Neutrophil (primary cell): ENCODE data around the gene CDH26.

ENCODE experiments used
- H3K27ac ChIP-seq: fragments of 200-600 bp; sonication (generic); 2 replicates; pipeline ENCODE4 v1.5.1; 2016; ENCODE audit warnings: mild to moderate bottlenecking, moderate library complexity
- H3K27me3 ChIP-seq: fragments of 200-600 bp; sonication (generic); 2 replicates; pipeline ENCODE4 v1.6.0; 2016; ENCODE audit warnings: mild to moderate bottlenecking
- H3K36me3 ChIP-seq: fragments of 200-600 bp; sonication (generic); 2 replicates; pipeline ENCODE4 v1.5.1; 2017
- H3K4me1 ChIP-seq, 2 experiments: fragments of 200-600 bp in 1 of 2; sonication (generic) in 1 of 2; 1 replicate in 1 of 2; 2 replicates in 1 of 2; pipeline versions ENCODE4 v1.5.1 to v1.6.1; 2013 to 2016; ENCODE audit warnings: low read depth in 1 of 2, low read length in 1 of 2, mild to moderate bottlenecking in 1 of 2, moderate library complexity in 1 of 2; ENCODE audit not compliant: control insufficient read depth in 1 of 2, insufficient read depth in 1 of 2
- H3K4me3 ChIP-seq, 2 experiments: fragments of 200-600 bp in 1 of 2; sonication (generic) in 1 of 2; 1 replicate in 1 of 2; 2 replicates in 1 of 2; pipeline ENCODE4 v1.5.1; 2013 to 2016; ENCODE audit warnings: low read depth in 1 of 2, low read length in 1 of 2, mild to moderate bottlenecking in 1 of 2, moderate library complexity in 1 of 2
- H3K9me3 ChIP-seq: fragments of 200-600 bp; sonication (generic); 2 replicates; pipeline ENCODE4 v1.5.1; 2016
- CTCF ChIP-seq: fragments of 200-600 bp; sonication (generic); IDR thresholded peaks from 2 replicates; pipeline ENCODE4 v1.5.1; 2016; ENCODE audit warnings: antibody characterized with exemption

CDH26 gene

DNA sequence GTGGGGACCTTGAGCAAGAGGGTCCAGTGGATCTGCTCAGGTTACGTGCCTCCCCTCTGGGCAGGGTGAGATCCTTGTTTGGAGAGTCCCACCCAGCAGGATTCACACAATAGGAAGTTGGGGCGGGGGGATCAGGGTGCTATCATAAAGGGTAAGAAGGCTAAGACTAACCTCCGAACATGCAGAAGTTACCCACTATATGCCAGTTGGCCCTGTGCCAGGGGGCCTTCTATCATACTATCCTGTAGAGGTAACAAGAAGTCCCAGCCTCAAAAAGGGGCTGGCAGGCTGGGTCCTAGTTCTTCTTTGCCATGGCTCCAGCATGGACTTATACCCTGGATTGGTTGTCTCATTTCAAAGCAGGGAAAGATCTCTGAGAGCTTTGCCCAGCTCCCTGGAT is 94.1 kb downstream of the CDH26 start:
- Histone ChIP-seq H3K4me1 (peaks cover 98% of the 10 kb centered on the region in 2 experiments), H3K9me3 (no peaks in the 10 kb centered on the region), H3K36me3 (no peaks in the 10 kb centered on the region), H3K4me3 (no peak overlapping the region), H3K27me3 (no peaks in the 10 kb centered on the region), H3K27ac (peak overlapping the region; percentile 98)
- TF ChIP-seq CTCF, result no peak

DNA sequence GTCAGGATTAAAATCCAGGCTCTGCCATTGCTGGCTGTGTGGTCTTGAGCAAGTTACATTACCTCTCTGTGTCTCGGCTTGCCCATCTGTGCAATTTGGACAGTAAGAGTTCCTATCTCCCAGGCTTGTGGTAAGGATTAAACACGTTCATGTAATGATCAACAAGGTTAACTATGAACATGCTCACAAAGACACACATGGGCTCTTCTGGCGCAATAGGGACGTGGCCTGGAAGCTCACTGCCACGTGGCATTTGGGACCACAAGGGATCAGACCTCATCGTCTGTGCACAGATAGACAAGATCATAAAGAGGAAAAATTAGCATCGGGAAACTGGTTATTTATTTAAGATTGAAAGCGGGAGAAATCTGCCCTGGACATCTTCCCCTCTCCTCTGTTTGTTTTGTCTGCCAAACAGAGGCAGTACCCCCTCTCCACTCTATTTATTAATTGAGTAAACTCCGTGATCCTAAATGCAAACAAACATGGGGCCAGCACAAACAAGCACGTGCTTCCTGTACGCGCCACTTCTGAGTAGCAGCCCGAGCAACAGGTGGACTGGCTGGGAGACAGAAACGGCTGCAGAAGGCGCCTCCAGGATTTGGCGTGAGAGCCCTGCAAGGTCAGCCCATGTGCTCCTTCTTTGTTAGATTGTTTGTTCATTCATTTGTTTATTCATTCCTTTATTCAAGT is 95.0 kb downstream of the CDH26 start:
- TF ChIP-seq CTCF, result no peak
- no peaks in the 10 kb centered on the region for H3K27me3 ChIP-seq
- no peaks in the 10 kb centered on the region for H3K36me3 ChIP-seq
- H3K9me3 ChIP-seq, result no peaks in the 10 kb centered on the region
- H3K27ac ChIP-seq, result peak overlapping the region; percentile 98
- peaks cover 98 to 99% of the 10 kb centered on the region in 2 experiments for H3K4me1 ChIP-seq
- peak overlapping the region in 1 of 2 experiments; percentile 64 for H3K4me3 ChIP-seq

GRCh38 chr20:60053818-60054190 is 95.6 kb downstream of the CDH26 start:
- Histone ChIP-seq H3K27me3 (no peaks in the 10 kb centered on the region), H3K4me1 (peaks cover 98 to 99% of the 10 kb centered on the region in 2 experiments), H3K4me3 (peak overlapping the region in 1 of 2 experiments; percentile 64)

DNA sequence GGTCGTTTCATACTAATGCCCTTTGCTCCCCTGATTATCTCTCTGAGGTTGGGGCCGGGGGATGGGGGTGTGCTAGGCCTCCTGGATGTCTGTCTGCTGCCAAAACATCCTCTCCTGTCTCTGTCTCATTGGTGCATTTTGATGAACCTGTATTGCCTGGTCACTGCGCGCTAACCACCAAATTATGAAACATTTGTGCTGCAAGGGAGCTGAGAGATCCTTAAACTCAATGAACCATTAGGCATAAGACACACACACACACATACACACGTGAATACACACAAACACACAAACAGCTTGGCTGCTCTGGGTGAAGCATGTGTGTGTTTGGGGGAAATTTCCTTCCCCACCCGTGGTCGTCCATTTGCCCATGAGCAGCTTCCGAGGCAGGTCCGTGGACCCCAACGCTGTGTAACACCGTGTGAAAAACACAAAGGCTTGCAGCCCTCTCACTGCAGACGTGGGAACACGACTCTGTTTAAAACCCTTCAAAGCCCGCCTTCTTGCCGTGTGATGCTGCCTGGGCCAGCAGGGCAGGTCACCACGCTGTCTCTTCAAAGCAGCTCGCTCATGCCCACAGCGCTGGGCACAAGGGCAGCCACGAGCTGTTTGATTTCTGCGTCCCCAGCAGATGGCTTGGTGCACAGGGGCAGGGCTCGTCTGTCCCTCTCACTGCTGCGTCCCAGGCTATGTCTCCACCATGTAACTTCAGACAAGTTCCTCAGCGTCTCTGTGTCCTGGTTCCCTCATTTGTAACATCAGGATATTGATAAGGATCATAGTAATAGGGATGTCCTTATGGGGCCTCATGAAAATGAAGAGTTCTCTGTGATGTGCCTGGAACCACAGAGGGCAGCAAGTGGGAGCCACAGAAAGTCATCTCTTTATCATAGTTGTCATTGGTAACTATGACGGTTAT is 96.8 kb downstream of the CDH26 start:
- Histone ChIP-seq H3K36me3 (no peaks in the 10 kb centered on the region), H3K27me3 (no peaks in the 10 kb centered on the region), H3K4me3 (peak overlapping the region; percentile 53 to 64), H3K27ac (peak overlapping the region; percentile 98), H3K4me1 (peaks cover 98 to 99% of the 10 kb centered on the region in 2 experiments), H3K9me3 (no peaks in the 10 kb centered on the region)
- peak; percentile 21 for TF ChIP-seq CTCF

More at GRCh38 chr20:60053818-60054190, 95.6 kb downstream of the CDH26 start:
- H3K36me3 ChIP-seq, result no peaks in the 10 kb centered on the region
- no peaks in the 10 kb centered on the region for H3K9me3 ChIP-seq
- peak overlapping the region; percentile 98 for H3K27ac ChIP-seq
- TF ChIP-seq CTCF, result no peak

DNA sequence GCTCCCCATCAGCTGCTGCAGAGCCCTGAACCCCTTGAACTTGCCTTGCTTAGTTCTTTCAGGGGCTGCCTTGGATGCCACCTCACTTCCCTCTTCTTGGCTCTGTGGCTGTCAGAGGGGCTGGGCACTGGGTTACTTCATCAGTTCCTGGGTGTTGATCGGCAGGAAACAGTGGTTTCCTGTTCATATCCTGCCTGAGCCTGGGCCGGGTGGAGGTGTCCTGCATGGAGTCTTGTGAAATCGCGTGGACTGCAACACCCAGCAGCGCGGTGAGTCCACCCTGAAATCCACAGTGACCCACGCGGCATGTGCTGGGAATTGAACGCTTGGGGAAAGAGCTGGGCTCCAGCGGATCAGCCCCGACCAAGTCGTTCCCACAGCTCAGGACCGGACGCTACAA is 97.5 kb downstream of the CDH26 start:
- Histone ChIP-seq H3K4me1 (peaks cover 98 to 99% of the 10 kb centered on the region in 2 experiments), H3K27me3 (no peaks in the 10 kb centered on the region), H3K36me3 (no peaks in the 10 kb centered on the region), H3K9me3 (no peaks in the 10 kb centered on the region), H3K4me3 (peak overlapping the region; percentile 53 to 64), H3K27ac (peak overlapping the region; percentile 98)
- peak; percentile 58 for TF ChIP-seq CTCF
